Measurements from ENCODE around the gene OGDH.

OGDH gene

GRCh38 chr7:44565795-44566559 is 40.5 kb upstream of the OGDH start:
- Histone ChIP-seq H3K27ac (ENCODE audit: poor library complexity, severe bottlenecking) (no peak overlapping the region), H3K9me3 (ENCODE audit: severe bottlenecking) (no peaks in the 10 kb centered on the region), H3K4me3 (ENCODE audit: severe bottlenecking) (no peak overlapping the region), H3K4me1 (ENCODE audit: insufficient read depth, poor library complexity, severe bottlenecking) (peaks cover 6% of the 10 kb centered on the region), H3K36me3 (ENCODE audit: low read depth) (peaks cover 65% of the 10 kb centered on the region), H3K27me3 (ENCODE audit: insufficient read depth, poor library complexity, severe bottlenecking) (no peaks in the 10 kb centered on the region)
- DNase-seq (ENCODE audit: low spot score) (no peak), ATAC-seq (ENCODE audit: low read depth) (peak; percentile 53)
- TF ChIP-seq, protein P1, sequence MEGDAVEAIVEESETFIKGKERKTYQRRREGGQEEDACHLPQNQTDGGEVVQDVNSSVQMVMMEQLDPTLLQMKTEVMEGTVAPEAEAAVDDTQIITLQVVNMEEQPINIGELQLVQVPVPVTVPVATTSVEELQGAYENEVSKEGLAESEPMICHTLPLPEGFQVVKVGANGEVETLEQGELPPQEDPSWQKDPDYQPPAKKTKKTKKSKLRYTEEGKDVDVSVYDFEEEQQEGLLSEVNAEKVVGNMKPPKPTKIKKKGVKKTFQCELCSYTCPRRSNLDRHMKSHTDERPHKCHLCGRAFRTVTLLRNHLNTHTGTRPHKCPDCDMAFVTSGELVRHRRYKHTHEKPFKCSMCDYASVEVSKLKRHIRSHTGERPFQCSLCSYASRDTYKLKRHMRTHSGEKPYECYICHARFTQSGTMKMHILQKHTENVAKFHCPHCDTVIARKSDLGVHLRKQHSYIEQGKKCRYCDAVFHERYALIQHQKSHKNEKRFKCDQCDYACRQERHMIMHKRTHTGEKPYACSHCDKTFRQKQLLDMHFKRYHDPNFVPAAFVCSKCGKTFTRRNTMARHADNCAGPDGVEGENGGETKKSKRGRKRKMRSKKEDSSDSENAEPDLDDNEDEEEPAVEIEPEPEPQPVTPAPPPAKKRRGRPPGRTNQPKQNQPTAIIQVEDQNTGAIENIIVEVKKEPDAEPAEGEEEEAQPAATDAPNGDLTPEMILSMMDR (IDR thresholded peaks at IDR 0.05; ENCODE audit: poor library complexity, severe bottlenecking), result peak; percentile 64

- ATAC-seq (ENCODE audit: low read depth) (no peak), DNase-seq (ENCODE audit: low spot score) (no peak)
- Histone ChIP-seq H3K36me3 (ENCODE audit: low read depth) (peaks cover 73% of the 10 kb centered on the region), H3K27ac (ENCODE audit: poor library complexity, severe bottlenecking) (no peak overlapping the region), H3K9me3 (ENCODE audit: severe bottlenecking) (no peaks in the 10 kb centered on the region), H3K27me3 (ENCODE audit: insufficient read depth, poor library complexity, severe bottlenecking) (no peaks in the 10 kb centered on the region), H3K4me3 (ENCODE audit: severe bottlenecking) (no peak overlapping the region), H3K4me1 (ENCODE audit: insufficient read depth, poor library complexity, severe bottlenecking) (peaks cover 6% of the 10 kb centered on the region)
- TF ChIP-seq, protein P1 (IDR thresholded peaks at IDR 0.05; ENCODE audit: poor library complexity, severe bottlenecking), result no peak
Measured at GRCh38 chr7:44566680-44567079, 39.7 kb upstream of the OGDH start.

DNA sequence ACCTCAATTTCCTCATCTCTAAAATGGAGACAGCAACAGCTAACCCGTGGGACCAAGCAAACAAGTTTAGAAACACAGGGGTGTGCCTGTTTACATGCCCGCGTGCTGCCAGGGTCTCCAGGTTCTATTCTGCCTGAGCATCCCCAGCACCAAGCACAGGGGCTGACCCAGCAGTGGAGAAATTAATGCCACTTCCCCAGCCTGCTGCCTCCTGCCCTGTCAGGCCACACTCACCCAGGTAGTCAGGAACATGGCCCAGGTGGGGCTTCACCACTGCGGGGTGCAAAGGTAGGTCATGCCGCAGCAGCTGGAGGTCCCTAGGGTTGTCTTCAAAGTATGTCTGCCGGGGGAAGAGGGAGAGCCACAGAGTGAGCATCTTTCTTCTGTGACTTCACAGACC is 38.5 kb upstream of the OGDH start:
- ATAC-seq (ENCODE audit: low read depth) (no peak), DNase-seq (ENCODE audit: low spot score) (no peak)
- H3K4me1 ChIP-seq (ENCODE audit: insufficient read depth, poor library complexity, severe bottlenecking), result no peaks in the 10 kb centered on the region
- peaks cover 85% of the 10 kb centered on the region for H3K36me3 ChIP-seq (ENCODE audit: low read depth)
- no peaks in the 10 kb centered on the region for H3K9me3 ChIP-seq (ENCODE audit: severe bottlenecking)
- no peak overlapping the region for H3K4me3 ChIP-seq (ENCODE audit: severe bottlenecking)
- H3K27ac ChIP-seq (ENCODE audit: poor library complexity, severe bottlenecking), result no peak overlapping the region
- no peaks in the 10 kb centered on the region for H3K27me3 ChIP-seq (ENCODE audit: insufficient read depth, poor library complexity, severe bottlenecking)
- TF ChIP-seq, protein P1 (IDR thresholded peaks at IDR 0.05; ENCODE audit: poor library complexity, severe bottlenecking), result no peak

DNA sequence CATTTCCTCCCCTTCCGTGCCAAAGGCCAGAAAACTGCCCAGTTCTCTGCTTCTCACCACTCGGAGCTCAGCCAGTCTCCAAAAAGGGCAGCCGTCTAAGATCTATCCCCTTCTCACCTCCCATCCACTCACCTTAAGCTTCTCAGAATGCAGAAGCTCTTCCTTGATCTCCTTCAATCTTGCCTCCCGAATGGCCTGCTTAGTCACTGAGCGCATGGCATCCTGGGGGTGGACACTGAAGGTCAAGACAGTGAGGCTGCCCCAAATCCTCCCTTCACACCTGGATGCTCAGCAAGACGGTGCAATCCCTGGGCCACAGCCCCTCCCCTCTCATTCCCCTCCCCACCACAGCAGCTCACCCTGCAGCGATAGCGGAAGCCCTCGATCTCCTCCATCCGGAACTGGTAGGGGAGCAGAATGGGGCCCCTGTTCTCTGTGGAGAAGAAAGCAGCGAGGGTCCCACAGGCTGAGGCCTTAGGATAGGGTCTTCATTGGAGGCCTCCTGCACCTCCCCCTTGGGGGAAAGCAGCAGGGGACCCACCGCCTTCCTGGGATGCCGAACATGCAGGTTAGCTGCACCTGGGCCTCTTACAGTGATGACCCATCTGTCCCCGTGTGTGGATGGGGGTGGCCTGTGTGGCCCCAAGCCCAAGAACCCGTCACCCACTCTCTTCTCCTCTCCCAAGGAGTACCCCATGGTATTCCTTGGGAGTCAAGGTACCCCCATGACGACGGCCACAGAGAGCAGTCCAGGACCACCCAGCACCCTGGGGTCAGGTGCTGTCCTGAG is 37.5 kb upstream of the OGDH start:
- no peak overlapping the region for H3K4me3 ChIP-seq (ENCODE audit: severe bottlenecking)
- no peaks in the 10 kb centered on the region for H3K9me3 ChIP-seq (ENCODE audit: severe bottlenecking)
- DNase-seq (ENCODE audit: low spot score) (no peak), ATAC-seq (ENCODE audit: low read depth) (no peak)
- TF ChIP-seq, protein P1 (IDR thresholded peaks at IDR 0.05; ENCODE audit: poor library complexity, severe bottlenecking), result no peak
- H3K4me1 ChIP-seq (ENCODE audit: insufficient read depth, poor library complexity, severe bottlenecking), result no peaks in the 10 kb centered on the region
- no peaks in the 10 kb centered on the region for H3K27me3 ChIP-seq (ENCODE audit: insufficient read depth, poor library complexity, severe bottlenecking)
- peaks cover 91% of the 10 kb centered on the region for H3K36me3 ChIP-seq (ENCODE audit: low read depth)
- no peak overlapping the region for H3K27ac ChIP-seq (ENCODE audit: poor library complexity, severe bottlenecking)
